ENCODE data around the gene POLR1F.
A peak's percentile ranks its signal among the peaks of the same experiment; 100 is the strongest.

DNA sequence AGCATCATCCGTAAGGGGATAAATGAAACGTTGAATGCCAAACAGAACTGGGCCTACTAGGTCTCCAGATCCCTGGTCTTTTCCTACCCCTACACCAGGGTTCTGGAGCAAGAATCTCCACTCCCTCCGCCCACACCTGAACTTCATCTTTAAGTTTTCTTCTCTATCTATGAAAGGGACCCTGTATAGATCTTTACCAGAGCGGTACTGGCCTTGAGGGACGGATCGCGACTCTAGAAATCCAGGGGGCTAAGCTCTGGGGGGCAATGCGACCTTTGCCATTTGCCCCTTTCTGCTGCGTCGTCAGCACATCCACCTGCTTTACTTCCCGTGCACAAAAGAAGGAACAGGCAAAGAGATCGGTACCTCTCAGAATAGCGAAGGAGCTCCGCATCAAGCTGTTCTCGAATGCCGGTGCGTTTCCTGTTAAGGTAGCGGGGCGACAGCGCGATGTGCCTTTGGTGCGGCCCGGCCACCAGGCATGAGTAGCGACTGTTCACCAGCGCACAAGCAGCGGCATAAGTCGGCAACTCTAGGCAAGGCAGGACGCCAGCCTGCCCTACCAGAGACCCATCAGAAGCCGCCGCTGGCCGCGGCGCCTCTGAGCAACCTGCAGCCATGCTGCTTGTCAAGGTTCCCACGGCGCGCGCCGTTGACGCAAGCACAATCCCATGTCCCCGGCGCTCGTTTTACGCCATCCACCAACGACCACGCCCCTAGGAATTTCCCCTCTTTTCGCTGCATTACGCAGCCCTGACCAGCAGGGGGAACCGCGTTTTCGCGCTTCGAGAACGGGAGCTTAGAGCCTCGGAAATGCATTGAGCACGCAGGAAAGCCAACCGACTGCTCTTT, at the start of gene POLR1F:
- TF ChIP-seq, protein P1, sequence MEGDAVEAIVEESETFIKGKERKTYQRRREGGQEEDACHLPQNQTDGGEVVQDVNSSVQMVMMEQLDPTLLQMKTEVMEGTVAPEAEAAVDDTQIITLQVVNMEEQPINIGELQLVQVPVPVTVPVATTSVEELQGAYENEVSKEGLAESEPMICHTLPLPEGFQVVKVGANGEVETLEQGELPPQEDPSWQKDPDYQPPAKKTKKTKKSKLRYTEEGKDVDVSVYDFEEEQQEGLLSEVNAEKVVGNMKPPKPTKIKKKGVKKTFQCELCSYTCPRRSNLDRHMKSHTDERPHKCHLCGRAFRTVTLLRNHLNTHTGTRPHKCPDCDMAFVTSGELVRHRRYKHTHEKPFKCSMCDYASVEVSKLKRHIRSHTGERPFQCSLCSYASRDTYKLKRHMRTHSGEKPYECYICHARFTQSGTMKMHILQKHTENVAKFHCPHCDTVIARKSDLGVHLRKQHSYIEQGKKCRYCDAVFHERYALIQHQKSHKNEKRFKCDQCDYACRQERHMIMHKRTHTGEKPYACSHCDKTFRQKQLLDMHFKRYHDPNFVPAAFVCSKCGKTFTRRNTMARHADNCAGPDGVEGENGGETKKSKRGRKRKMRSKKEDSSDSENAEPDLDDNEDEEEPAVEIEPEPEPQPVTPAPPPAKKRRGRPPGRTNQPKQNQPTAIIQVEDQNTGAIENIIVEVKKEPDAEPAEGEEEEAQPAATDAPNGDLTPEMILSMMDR (IDR thresholded peaks at IDR 0.05): peak; percentile 84 to 98 (median 92)
- peak in 2 of 4 donors; percentile 76 to 84 for TF ChIP-seq POLR2A (IDR thresholded peaks at IDR 0.05)

Data from esophagus squamous epithelium (tissue), 4 donors.